SIG-M5 (cell line): ENCODE data around the gene FAM222A.

ENCODE experiments used
- DNase-seq: peaks from one replicate; lab custom pipeline; 2025; lab: John Stamatoyannopoulos, UW

The FAM222A gene

GRCh38 chr12:109802828-109803227 lies 89.2 kb downstream of the FAM222A start:
- no peak for DNase-seq

GRCh38 chr12:109803678-109804077 lies 90.1 kb downstream of the FAM222A start:
- DNase-seq = no peak

- DNase-seq = no peak
Observed at GRCh38 chr12:109804820-109805761, 91.5 kb downstream of the FAM222A start.

GRCh38 chr12:109807954-109808643 lies 94.5 kb downstream of the FAM222A start:
- DNase-seq = no peak

- no peak for DNase-seq
Observed at GRCh38 chr12:109808876-109809646, 95.4 kb downstream of the FAM222A start.

- no peak for DNase-seq
Observed at GRCh38 chr12:109810954-109811623, 97.5 kb downstream of the FAM222A start.

- DNase-seq = no peak
Observed at GRCh38 chr12:109811624-109811995, 98.0 kb downstream of the FAM222A start.

GRCh38 chr12:109813810-109814416 lies 100.3 kb downstream of the FAM222A start:
- DNase-seq = no peak

GRCh38 chr12:109814600-109815150 lies 101.0 kb downstream of the FAM222A start:
- DNase-seq = no peak

GRCh38 chr12:109815225-109815624 lies 101.6 kb downstream of the FAM222A start:
- DNase-seq = no peak

GRCh38 chr12:109815757-109816617 lies 102.4 kb downstream of the FAM222A start:
- no peak for DNase-seq

GRCh38 chr12:109816870-109817269 lies 103.2 kb downstream of the FAM222A start:
- DNase-seq = no peak

- DNase-seq = no peak
Observed at GRCh38 chr12:109817627-109818231, 104.1 kb downstream of the FAM222A start.

GRCh38 chr12:109818253-109818652 lies 104.6 kb downstream of the FAM222A start:
- no peak for DNase-seq

- DNase-seq = no peak
Observed at GRCh38 chr12:109818905-109819500, 105.4 kb downstream of the FAM222A start.
